ENCODE data around the gene SAMD8. TPM values are rescaled to one million over a fixed set of nuclear protein-coding genes. Genes with fewer than 3 reads are reported as not detected.
"Not testable (repeated sequence)": the region's sequence is repeated elsewhere in the genome, so short reads cannot be mapped to it uniquely, and the experiment has no call there.

SAMD8 gene
- total RNA-seq, 1 experiment from 2014 or later = 20.2 TPM

DNA sequence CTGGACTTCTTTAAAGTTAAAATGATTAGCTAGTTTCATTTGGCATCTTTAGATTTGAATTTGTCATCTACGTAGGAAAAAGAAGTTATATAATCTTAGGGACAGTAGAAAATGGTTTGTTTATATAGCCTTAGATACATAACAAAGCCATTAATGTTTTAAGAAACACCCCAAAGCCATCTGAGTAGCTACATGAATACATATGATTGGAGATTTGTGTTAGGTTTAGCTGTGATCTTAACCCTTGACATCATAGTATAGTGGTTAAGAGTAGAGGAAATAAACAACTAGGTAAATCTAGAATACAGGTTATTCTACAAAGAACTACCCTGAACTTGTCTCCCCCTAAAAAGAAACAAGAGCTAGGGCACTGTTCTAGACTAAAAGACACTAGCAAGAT, 18.1 kb downstream of the SAMD8 start:
- no peak overlapping the region for H3K4me3 ChIP-seq
- no peak for DNase-seq
- no peaks in the 10 kb centered on the region for H3K27me3 ChIP-seq
- no peaks in the 10 kb centered on the region for H3K4me1 ChIP-seq
- H3K27ac ChIP-seq = no peak overlapping the region
- peaks cover 4% of the 10 kb centered on the region; the same call in 1 of the 2 replicates for H3K36me3 ChIP-seq
- H3K9me3 ChIP-seq (replicated peaks) = no peaks in the 10 kb centered on the region

DNA sequence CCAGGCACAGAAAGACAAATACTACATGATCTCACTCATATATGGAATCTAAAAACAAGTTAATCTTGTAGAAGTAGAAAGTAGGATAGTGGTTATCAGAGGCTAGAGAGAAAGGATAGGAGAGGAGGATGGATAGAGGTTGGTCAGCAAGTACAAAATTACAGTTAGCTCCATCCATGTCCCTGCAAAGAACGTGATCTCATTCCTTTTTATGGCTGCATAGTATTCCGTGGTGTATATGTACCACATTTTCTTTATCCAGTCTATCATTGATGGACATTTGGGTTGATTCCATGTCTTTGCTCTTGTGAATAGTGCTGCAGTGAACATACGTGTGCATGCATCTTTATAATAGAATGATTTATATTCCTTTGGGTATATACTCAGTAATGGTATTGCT, 22.2 kb downstream of the SAMD8 start:
- H3K9me3 ChIP-seq (replicated peaks); H3K27ac ChIP-seq; H3K4me3 ChIP-seq; DNase-seq; H3K27me3 ChIP-seq; H3K36me3 ChIP-seq: not testable (repeated sequence)
- peaks cover 12% of the 10 kb centered on the region for H3K4me1 ChIP-seq

DNA sequence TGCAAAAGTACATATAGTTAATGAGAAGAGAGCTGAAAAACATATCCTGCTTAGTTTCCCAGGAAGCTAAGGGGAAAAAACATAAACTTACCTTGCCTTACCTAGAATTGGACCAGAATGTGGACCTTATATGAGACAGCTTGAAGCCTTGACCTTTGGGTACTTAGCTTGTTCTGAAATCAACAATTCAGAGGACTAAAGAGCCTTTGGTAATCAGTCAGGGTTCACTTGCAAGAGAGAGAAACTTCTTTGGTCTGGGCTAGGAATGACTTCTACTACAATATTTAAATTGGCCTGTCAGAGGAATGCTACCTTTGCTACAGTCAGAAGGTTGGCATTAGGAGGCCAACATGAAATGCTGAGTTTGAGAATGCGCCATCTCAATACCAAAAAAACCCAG, 24.9 kb downstream of the SAMD8 start:
- Histone ChIP-seq H3K9me3 (replicated peaks) (no peaks in the 10 kb centered on the region), H3K36me3 (no peaks in the 10 kb centered on the region; the same call in 1 of the 2 replicates), H3K27ac (no peak overlapping the region), H3K27me3 (no peaks in the 10 kb centered on the region), H3K4me1 (peaks cover 12% of the 10 kb centered on the region), H3K4me3 (no peak overlapping the region)
- DNase-seq = no peak

DNA sequence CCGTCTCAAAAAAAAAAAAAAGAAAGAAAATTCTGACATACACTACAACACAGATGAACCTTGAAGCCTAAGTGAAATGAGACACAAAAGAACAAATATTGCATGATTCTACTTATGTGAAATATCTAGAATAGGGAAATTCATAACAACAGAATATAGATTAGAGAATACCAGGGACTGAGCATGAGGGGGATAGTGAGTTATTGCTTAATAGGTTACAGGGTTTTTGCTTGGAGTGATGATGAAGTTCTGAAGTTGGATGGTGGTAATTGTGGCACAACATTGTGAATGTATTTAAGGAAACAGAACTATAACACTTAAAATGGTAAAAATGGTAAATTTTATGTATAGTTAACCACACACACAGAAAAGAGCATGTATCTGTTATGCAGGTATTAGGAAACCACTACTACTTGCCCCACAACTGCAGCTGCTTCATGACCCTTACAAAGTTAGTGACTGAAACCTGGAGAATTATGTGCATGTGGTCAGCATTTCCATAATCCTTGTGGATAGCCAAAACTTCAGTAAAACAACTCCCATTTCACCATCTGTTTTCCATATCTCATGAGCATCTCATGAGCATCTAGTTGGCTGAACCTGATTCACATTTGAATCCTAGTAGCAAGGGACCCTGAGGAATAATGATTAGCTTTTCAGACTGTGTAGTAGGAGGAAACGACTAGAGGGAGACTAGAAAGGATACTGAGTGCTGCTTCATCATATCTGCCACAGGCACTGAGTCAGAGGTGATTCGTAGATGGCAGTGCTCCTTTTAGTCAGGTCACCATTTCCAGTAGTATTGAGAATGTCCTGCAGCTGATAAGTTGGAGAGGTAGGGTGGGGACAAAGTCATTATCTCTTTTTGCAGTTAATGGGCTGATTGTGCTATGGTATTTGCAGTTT, 26.3 kb downstream of the SAMD8 start:
- Histone ChIP-seq H3K36me3 (no peaks in the 10 kb centered on the region; the same call in 1 of the 2 replicates), H3K4me1 (peaks cover 12% of the 10 kb centered on the region), H3K27ac (no peak overlapping the region), H3K9me3 (replicated peaks) (no peaks in the 10 kb centered on the region), H3K27me3 (no peaks in the 10 kb centered on the region), H3K4me3 (no peak overlapping the region)
- peak; percentile 19 to 64 for DNase-seq

DNA sequence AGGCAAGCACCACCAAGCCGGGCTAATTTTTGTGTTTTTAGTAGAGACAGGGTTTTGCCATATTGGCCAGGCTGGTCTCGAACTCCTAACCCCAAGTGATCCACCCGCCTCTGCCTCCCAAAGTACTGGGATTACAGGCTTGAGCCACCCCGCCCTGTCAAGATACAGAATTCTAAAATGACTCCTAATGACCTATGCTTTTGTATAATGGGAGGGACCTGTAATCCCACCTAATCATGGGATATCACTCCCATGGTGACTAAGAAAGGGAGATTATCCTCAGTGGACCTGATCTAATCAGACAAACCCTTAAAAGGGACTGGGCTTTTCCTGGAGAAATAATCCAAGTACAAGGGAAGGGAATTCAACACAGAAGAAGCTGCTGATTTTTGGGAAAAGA, 28.8 kb downstream of the SAMD8 start:
- H3K36me3 ChIP-seq = no peaks in the 10 kb centered on the region; the same call in 1 of the 2 replicates
- peaks cover 20% of the 10 kb centered on the region for H3K4me1 ChIP-seq
- no peaks in the 10 kb centered on the region for H3K9me3 ChIP-seq (replicated peaks)
- no peak overlapping the region for H3K4me3 ChIP-seq
- DNase-seq = no peak
- no peak overlapping the region for H3K27ac ChIP-seq
- H3K27me3 ChIP-seq = no peaks in the 10 kb centered on the region

DNA sequence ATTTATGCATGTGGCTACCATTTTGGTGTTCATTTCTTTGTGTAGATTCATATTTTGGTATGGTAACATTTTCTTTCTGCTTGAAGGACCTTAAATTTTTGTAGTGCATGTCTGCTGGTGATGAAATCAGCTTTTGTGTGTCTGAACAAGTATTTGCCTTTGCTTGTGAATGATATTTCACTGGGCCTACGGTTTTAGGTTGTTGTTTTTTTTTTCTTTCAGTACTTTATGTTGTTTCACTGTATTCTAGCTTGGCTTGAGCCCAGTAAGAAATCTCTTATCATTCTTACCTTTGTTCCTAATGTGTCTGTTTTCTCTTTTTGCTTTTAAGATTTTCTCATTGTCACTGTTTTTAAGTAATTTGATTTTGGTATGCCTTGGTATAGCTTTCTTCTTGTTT, 31.9 kb downstream of the SAMD8 start:
- Histone ChIP-seq H3K27ac (no peak overlapping the region), H3K4me1 (peaks cover 9% of the 10 kb centered on the region), H3K27me3 (no peaks in the 10 kb centered on the region), H3K36me3 (no peaks in the 10 kb centered on the region; the same call in 1 of the 2 replicates), H3K4me3 (no peak overlapping the region), H3K9me3 (replicated peaks) (no peaks in the 10 kb centered on the region)
- DNase-seq = no peak

DNA sequence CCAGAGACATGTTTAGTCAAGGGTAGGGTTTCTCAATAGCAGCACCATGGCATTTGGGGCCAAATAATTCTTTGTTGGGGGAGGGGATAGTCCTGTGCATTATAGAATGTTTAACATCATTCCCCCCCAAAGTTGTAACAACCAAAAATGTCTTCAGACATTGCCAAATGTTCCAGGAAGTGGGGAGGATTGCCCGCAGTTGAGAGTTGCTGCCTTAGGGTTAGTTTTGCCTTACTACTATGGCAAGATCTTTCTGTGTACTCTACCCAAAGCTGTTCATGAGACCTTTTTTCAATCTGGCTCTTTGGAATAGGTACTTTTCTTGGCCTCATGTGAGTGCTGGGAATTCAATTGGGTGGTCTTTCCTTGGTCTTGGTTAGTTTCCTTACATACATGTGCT, 34.1 kb downstream of the SAMD8 start:
- Histone ChIP-seq H3K4me1 (peaks cover 9% of the 10 kb centered on the region), H3K27ac (no peak overlapping the region), H3K27me3 (no peaks in the 10 kb centered on the region), H3K9me3 (replicated peaks) (no peaks in the 10 kb centered on the region), H3K36me3 (peaks cover 2% of the 10 kb centered on the region; the same call in 1 of the 2 replicates), H3K4me3 (no peak overlapping the region)
- DNase-seq = no peak

DNA sequence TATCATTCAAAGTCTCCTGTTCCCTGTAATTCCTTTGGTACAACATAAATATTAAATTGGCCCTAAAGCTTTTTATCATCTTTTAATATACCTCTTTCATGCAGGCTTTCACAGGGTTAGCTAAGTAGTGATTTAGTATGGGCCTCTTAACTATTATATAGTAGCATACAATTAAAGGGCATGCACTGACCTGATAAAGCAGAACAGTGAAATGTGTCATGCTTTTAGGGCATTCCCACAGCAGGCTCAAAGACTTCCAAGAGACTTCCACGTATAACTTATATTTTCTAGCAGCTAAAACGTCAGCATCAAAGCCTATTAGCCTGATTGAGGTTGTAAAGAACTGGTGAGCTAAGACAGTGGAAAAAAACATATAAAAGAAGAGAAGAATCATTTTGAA, 35.3 kb downstream of the SAMD8 start:
- H3K27ac ChIP-seq = no peak overlapping the region
- H3K9me3 ChIP-seq (replicated peaks) = no peaks in the 10 kb centered on the region
- peaks cover 9% of the 10 kb centered on the region for H3K4me1 ChIP-seq
- H3K36me3 ChIP-seq = peaks cover 8% of the 10 kb centered on the region
- H3K4me3 ChIP-seq = no peak overlapping the region
- DNase-seq = no peak
- H3K27me3 ChIP-seq = no peaks in the 10 kb centered on the region

DNA sequence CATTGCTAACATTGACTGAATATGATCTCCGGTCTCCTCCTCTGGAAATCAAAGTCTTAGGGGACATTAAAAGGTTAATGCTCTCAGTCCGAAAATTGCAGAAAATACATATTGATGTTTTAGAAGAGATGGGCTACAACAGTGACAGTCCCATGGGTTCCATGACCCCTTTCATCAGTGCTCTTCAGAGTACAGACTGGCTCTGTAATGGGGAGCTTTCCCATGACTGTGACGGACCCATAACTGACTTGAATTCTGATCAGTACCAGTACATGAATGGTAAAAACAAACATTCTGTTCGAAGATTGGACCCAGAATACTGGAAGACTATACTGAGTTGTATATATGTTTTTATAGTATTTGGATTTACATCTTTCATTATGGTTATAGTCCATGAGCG, 39.2 kb downstream of the SAMD8 start:
- no peak overlapping the region for H3K27ac ChIP-seq
- H3K4me1 ChIP-seq = no peaks in the 10 kb centered on the region
- no peak overlapping the region for H3K4me3 ChIP-seq
- H3K9me3 ChIP-seq (replicated peaks) = no peaks in the 10 kb centered on the region
- DNase-seq = no peak
- peaks cover 22% of the 10 kb centered on the region for H3K36me3 ChIP-seq
- H3K27me3 ChIP-seq = no peaks in the 10 kb centered on the region

DNA sequence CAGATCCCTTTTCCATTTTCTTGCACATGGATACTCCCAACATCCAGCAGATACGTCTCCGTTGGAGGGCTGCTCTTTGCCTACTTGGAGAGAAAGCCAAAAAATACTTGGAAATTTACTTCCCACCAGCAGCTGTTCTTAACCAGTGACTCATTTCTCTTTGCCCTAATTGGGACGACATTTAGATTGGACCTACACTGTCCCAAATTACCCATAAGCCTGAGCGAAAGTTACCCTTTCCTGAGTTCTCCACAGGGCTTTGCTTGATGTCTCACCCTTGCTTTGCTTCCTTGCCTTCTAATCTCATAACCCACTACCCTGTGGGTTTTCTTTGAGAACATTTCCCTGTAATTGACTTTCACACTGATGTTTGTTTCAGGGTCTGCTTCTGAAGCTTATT, 48.1 kb downstream of the SAMD8 start:
- H3K36me3 ChIP-seq = peaks cover 18% of the 10 kb centered on the region
- peak overlapping the region; percentile 1; the same call in 1 of the 2 replicates for H3K27ac ChIP-seq
- H3K4me3 ChIP-seq = no peak overlapping the region
- DNase-seq = peak in 1 of 2 experiments; percentile 17
- H3K4me1 ChIP-seq = peaks cover 3% of the 10 kb centered on the region; the same call in 1 of the 2 replicates
- H3K9me3 ChIP-seq (replicated peaks) = no peaks in the 10 kb centered on the region
- H3K27me3 ChIP-seq = no peaks in the 10 kb centered on the region

DNA sequence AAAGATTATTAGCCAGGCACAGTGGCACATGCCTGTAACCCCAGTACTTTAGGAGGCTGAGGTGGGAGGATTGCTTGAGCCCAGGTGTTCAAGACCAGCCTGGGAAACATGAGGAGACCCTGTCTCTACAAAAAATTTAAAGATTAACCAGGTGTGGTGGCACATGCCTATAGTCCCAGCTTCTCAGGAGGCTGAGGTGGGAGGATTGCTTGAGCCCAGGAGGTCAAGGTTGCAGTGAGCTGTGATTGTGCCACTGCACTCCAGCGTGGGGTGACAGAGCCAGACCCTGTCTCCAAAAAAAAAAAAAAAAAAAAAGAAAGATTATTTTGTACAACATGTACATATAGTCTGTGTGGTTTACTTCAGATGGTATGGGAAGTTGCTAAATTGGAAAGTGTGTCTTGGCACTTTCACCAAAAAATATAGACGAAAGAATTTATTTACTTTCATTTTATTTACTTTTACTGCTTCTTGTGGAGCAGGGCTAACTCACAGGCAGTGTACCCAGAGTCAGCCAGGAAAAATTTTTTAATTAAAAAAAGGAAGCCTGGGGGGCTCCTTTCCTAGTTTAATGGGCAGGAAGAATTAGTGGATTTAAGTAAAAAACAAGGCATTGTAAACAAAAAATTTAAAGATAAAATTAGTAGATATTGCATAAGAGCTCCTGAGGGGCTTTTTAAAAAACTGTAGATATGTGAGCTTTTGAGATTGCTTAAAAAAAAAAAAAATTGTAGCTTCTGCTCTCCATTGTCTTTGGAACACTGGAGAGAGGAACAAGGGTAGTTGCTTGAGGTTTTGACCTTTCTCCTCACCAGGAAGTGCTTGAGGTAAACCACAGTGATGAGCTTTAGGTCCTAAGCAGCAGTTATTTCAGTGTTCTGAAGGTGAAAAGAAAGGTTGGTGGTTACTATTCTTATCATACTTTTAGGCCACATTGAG, 54.5 kb downstream of the SAMD8 start:
- no peak for DNase-seq
- no peaks in the 10 kb centered on the region for H3K4me1 ChIP-seq
- H3K4me3 ChIP-seq = no peak overlapping the region
- H3K27ac ChIP-seq = no peak overlapping the region
- no peaks in the 10 kb centered on the region for H3K27me3 ChIP-seq
- H3K36me3 ChIP-seq = peaks cover 16% of the 10 kb centered on the region
- no peaks in the 10 kb centered on the region for H3K9me3 ChIP-seq (replicated peaks)

DNA sequence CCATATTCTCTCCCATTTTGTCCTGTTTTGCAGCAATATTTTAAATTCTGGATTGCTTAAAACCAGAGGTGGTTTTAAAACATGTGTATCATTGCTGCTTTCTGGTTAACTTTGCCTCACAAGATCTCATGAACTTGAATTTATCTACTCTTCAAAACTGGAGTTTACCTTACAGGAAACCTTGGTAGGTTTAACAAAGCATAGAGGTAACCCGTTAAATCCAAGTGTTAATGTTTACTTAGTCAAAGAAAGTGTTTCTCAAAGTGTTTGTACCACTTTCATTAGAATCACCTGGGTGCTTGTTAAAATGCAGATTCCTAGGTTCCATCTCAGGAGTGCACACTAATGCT, 55.1 kb downstream of the SAMD8 start:
- Histone ChIP-seq H3K4me3 (no peak overlapping the region), H3K27ac (no peak overlapping the region), H3K27me3 (no peaks in the 10 kb centered on the region), H3K36me3 (peaks cover 20% of the 10 kb centered on the region), H3K9me3 (replicated peaks) (no peaks in the 10 kb centered on the region), H3K4me1 (no peaks in the 10 kb centered on the region)
- DNase-seq = no peak

DNA sequence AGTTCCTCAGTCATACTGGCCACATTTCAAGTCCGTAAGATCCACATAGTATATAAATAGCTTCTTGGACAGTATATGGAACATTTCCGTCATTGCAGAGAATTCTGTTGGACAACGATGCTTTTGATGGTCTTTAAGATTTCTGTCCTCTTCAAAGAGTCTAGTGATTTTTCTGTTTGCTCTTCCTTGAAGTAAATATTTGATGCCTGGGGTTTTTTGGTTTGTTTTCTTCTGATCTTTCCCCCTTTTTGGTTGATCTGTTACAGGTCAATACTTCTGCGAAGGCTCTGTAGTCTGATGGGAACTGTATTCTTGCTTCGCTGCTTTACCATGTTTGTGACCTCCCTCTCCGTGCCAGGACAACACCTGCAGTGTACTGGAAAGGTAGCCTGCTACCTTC, 56.8 kb downstream of the SAMD8 start:
- H3K27me3 ChIP-seq = no peaks in the 10 kb centered on the region
- no peak overlapping the region for H3K27ac ChIP-seq
- no peak overlapping the region for H3K4me3 ChIP-seq
- peaks cover 24% of the 10 kb centered on the region for H3K36me3 ChIP-seq
- no peak for DNase-seq
- H3K9me3 ChIP-seq (replicated peaks) = no peaks in the 10 kb centered on the region
- H3K4me1 ChIP-seq = no peaks in the 10 kb centered on the region

DNA sequence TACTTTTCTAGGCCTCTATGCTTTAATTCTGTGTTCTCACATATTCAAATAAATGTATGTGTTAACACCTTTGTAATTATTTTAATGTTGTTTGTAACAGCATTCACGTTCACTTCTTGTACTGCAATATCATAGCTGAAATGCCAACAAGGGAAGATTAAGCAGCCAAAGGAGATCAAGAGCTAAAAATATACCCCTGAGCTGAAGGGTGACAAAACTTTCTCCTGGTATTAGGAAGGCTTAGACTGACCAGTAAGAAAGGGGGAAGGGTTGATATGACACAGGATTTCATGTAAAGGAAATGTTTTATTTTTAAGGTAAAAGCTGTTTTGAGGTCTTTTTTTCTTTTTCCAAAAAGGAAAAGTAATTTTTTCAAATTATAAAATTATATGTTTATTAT, 58.8 kb downstream of the SAMD8 start:
- DNase-seq = no peak
- no peaks in the 10 kb centered on the region for H3K4me1 ChIP-seq
- no peaks in the 10 kb centered on the region for H3K27me3 ChIP-seq
- peaks cover 25% of the 10 kb centered on the region for H3K36me3 ChIP-seq
- no peak overlapping the region for H3K27ac ChIP-seq
- no peak overlapping the region for H3K4me3 ChIP-seq
- no peaks in the 10 kb centered on the region for H3K9me3 ChIP-seq (replicated peaks)

DNA sequence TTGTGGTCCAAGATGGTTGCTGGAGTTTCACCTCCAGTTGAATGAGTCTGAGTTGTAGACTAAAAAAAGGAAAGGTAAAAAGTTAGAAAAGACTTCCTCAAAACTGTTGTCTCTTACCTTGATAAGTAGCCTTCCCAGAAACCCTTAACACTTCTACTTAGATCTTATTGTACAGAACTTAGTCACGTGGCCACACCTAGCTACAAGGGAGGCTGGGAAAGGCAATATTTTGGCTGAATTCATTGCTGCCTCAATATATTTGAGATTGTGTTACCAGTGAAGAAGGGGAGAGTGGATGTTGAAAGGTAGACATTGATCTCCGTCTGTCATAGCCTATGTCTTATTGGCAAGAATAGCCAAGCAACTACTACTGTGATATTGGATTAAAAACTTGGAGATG, 63.6 kb downstream of the SAMD8 start:
- Histone ChIP-seq H3K4me3 (no peak overlapping the region), H3K9me3 (replicated peaks) (no peaks in the 10 kb centered on the region), H3K27me3 (no peaks in the 10 kb centered on the region), H3K4me1 (no peaks in the 10 kb centered on the region), H3K36me3 (peaks cover 24% of the 10 kb centered on the region), H3K27ac (no peak overlapping the region)
- DNase-seq = no peak

Data from SJCRH30 (cell line).